Suppressor macrophage treated with lipopolysaccharide for 1 hour (primary cell): ENCODE results near the gene PRAC1.

Source experiments
- DNase-seq, 3 donors: peaks; one replicate each; pipeline ENCODE4 v3.0.0-alpha.2; 2020 to 2022

PRAC1 gene

DNA sequence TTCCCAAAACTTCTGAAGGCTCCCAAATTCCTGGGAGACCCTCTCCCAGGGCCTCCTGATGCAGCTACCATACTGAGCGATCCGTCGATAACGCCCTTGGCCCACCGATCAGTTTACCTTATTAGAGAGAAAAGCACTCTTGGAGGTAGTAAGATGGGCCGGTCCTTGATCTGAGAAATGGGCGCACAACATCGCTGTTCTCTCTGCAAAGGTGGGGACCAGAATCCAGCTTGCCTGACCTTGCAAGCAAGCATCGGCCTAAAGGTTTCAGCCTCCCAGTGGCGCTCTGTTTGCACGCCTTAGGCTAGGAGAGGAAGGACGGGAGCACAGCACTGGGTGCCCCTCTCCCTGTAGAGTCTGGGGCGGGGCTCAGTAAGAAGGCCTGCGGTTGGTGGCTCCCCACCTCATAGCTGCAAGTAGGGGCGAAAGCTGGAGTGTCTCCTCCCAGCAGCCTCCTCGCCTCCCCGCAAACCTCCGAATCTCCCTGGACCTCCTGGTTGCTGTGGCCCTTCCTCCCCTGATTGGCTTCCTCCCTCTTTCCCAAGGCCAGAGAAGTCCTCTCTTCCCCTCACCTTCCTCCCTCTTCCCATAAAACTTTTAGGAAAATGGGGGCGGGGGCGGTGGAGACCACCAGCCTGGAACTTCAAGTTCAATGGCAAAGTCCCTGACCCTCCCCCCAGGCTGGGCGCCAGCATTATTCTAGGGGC lies at the start of gene PRAC1:
Gene PRAC1 (minus strand): TSS at position 318 of the 707 bp plus-strand sequence. CDS start 126 bp downstream, at position 192.
- no peak for DNase-seq

DNA sequence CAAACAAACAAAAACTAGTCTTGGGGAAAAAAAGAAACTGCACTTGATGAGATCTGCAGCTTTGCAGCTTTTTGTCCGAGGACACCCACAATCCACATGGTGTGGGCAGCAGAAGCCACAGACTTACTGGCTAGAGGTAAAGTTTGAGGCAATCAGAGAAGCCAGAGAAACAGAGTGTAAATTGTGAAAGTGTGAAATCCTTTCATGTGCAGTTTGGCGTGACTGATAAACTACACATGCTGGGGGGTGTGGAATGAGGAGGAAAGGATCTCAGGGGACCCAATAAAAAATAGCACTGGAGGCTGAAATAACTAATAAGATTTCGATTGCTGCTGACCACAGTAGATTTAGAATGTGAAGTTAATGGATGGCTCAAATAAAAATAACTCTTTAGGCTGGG lies 48.6 kb upstream of the PRAC1 start:
- DNase-seq: no peak

DNA sequence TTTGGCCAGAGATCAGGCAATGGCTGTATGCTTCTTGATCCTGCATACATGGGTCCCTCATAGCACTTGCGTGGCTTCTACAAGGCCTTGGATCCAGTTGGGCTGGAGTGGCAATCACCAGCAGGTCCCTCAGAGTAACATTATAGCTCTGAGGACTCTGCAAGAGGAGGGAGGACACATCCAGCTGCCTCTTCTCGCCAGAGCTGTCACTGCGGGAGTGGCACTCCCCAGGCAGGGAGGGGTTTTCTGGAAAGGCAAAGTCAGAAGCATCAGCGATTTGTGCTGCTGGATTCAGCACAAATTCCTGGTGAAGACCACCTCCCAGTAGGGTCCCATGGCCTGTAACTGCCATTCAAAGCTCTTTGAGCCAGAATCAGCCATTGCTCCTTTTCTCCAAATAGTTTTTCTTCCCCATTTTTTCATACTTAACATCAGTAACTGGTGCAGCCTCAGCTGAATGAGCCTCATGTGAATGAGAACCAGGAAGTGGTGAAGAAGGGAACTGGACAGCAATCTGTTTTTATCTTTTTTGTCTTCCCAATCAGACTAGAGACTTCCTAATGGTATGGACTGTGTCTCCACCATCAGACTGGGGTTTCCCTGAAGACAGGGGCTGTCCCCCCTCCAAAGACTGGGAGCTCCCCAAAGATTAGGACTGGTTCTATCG lies 46.8 kb upstream of the PRAC1 start:
- peak; percentile 43 to 64 (median 64) for DNase-seq

DNA sequence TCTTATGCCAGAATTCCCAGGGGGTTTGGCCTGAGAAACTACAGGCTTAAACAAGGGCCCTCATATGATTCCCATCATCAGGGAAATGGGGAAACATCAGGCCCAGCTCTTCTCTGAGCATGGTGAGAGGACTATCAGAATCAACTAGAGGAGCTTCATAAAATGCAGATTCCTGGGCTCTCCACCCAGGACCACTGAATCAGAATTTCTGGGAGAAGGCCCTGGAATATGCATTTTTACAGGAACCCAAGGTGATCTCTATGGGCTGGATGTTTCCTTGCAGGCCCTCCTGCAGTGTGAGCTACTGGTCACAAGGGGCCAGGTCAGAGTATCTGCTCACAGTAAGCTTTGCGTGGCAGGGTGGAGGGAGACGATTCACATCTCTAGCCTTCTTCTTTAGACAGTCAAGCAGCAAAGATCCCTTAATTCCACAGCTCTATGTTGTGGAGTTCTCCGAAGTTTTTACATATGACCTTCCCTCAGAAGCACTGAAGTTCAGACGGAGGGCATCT lies 45.0 kb upstream of the PRAC1 start:
- DNase-seq: no peak

DNA sequence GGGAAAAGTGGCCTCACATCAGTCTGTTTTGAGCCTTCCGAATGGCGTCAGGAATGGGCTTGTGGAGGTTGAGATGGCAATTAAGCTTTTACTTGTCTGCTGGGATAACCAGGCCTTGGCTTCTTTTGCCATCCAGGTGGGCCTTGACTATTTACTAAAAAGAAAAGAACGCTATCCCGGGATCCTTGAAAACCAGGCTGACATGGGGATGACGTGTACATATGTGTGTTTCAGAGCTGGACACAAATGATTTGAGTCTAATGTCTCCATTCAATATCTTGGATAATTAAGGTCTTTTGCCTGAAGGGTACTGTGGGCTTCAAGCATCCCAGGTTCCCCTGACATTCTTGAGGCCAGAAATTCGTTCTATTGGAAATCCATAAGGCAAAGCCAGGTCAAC lies 38.8 kb upstream of the PRAC1 start:
- DNase-seq: no peak

DNA sequence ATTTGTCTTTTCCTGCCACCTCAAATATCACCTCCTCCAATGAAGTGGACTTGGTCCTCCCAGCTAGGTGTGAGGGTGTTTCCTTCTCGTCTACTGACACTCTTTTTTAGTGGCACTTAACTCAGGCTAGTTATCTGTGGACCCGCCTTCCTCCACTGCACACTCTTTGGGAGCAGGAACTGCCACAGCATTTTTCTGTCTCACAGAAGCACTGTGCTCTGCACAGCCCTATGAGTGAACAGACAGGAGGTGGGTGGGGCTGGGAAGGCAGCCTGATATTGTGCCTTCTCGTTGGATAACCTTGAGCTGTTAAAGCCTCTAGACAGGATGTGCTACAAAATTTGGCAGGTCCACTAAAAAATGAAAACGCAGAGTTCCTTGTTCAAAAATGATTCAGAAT lies 38.1 kb upstream of the PRAC1 start:
- no peak for DNase-seq

DNA sequence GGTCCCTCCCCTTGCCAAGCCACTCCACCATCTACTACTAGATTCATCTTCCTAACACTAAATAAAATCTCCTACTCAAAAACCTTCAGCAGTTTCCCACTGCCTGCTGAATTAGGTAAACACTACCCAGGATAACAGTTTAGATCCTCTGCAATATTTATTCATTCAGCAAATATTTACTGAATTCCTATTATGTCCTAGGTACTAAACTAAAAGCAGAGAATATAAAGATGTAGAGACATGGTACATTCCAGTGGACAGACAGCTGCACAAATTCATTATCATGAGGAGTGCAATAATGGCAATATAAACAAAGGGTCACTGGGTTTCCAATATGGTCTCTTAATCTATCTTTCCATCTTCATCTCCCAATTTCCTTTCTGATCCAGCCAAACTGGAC lies 37.0 kb upstream of the PRAC1 start:
- no peak for DNase-seq

DNA sequence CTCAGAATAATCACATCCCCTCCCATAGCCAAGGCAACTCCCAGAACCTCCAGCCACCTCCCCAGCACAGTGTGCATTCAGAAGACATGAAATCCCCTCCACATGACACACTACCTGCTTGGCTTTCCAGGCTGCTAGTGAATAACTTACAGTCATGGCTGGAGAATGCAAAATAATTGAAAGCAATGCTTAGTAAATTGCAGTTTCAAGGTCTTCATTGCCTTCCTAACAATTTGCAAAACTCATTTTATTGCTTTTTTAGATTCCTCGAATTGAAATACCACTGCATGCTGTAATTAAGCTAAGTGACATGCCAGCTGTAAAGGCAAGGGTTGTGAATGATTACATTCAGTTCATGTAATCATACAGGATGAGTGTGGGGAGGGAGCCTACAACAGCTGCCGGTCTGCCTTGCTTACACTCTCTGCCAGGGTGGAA lies 35.2 kb upstream of the PRAC1 start:
- no peak for DNase-seq

DNA sequence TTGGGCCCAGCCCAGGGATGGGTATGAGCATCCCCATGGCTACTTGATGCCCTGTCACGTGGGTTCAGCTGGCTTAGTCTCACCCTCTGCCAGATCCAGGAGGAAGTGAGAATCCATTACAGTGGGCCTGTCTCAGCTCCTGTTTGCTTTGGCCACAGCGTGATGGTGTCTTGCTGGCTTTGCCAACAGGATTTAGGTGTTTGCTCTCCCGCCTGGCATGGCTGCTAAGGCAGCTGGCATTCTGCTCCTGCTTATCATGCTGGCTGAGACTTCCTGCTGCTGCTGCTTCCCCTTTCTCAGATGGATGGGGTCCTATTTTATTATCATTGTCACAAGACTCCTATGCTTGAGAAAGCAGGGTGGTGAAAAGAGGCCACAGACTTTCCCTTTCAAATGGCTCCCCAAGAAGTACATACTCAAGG lies 34.5 kb upstream of the PRAC1 start:
- peak; percentile 58 to 65 (median 62) for DNase-seq

DNA sequence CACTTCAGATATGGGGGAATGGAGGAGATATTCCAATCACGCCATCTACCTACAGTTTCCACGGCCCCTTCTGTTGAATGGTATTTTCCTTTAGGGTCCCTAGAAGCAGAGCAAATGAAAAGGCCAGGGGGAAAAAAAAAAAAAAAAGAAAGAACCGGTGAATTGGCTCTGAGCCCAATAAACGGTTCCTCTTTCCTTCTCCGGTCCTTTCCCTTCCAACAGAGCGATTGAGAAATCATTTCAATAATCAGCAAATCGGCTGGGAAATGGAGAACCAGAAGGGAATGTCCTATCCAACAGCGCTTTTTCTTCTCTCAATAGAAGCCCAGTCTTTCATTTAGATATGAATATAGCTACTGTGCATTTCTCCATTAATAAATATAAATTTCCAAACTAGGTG lies 33.0 kb upstream of the PRAC1 start:
- peak; percentile 76 to 86 (median 86) for DNase-seq

DNA sequence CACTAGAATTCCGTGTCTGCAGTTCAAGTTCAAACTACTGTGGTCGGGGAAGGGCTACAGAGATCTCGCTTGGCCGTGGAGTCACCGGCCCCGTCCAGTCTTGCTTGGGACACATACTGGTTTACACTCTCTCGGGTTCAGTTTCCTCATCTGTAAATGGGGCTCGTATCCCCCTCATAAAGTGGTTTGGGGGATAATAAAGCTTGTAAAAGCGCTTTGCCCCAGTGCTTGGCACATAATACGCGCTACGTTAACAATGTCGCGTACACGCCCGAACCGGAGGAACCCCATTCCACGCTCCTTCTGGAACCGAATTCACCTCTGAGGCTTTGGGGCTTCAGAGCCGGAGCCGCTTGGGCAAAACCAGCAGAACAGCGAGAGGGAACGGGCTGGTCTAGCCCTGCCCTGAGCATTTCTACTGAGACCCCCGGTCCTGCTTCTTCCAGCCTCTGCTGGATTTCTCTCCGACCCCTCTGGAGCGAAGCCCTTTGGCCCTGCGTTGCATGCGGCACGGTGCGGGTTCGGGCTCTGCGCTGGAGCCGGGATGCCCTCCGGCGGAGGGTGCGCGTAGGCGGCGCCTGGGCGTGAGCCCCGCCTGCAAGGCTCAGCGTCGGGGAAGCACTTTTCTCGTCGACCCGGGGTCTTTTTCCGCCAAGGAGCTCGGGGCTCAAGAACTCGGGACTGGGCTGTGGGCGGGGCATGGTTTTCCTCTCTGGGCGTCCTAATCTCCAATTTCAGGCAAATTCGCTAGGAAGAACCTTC lies 32.4 kb upstream of the PRAC1 start:
- no peak for DNase-seq

DNA sequence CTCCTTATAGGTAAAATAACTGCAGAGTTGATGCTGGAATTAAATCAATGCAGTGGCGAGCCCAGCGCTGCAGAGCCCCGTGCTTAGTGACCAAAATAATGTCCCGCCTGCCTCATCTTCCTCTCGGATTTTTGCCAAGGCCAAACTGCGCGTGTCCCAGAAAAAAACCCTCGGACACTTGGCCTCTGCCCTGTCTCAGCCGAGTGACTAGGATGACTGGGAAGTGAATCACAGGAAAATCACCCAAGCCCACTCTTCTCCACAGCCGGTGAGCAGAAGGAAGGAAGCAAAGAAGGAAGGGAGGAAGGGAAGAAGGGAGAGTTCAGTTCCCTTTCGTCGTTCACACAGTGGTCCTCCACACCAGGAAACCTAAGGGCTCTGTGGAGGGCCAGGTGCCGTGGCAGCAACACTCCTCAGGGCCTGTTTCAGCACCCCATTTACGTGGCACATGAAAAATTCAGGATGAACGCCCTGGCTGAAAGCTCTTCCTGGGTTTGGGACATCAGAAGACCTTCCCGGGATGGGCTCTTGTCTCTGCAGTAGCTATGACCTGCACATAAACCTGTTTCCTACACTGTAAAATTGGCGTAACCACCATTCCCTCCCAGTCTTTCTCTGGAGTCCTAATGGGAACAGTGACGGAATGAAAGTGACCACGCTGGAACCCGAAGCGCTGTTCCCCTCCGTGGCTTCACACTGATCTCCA lies 31.6 kb upstream of the PRAC1 start:
- DNase-seq: peak; percentile 71 to 82 (median 75)

DNA sequence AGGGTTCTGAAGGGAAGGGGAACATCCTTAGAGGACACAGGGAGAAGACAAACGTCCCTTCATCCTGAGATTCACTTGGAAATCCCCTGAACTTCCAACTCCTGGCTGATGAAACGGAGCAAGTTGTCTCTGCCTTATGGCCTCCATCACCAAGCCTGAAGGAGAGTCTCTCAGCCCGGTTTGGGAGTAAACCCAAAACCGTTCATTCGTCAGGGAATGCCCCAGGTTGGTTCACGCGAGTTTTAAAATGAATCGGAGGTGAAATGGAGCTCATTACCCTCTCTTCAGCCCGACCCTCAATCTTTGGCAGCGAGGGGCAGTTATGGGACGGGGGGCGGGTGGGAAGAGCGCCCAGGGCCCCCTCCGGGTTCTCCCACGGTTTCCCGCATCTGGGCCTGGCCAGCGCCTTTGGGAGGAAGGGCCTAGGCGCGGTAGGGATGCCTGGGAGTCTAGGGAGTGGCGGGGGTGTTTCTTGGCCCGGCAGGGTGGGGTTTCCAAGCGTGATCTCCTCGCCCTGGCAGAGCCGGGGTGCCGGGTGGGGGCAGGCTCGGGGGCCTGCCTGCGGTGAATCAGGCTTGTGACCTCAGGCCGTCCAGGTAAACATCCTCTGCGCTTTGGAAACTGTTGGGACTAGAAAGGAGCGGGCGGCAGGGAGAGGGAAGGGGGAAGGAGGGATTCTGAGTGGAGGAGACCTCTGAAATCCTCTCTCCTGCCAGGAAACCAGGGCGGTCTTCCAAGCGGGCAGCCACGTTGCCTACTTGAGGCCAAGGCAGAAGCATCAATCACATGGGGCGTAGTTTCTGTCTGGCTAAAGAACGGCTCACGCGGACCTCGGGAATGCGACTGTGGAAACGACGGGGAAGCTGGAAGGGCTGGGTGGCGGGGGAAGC lies 30.3 kb upstream of the PRAC1 start:
- no peak for DNase-seq

DNA sequence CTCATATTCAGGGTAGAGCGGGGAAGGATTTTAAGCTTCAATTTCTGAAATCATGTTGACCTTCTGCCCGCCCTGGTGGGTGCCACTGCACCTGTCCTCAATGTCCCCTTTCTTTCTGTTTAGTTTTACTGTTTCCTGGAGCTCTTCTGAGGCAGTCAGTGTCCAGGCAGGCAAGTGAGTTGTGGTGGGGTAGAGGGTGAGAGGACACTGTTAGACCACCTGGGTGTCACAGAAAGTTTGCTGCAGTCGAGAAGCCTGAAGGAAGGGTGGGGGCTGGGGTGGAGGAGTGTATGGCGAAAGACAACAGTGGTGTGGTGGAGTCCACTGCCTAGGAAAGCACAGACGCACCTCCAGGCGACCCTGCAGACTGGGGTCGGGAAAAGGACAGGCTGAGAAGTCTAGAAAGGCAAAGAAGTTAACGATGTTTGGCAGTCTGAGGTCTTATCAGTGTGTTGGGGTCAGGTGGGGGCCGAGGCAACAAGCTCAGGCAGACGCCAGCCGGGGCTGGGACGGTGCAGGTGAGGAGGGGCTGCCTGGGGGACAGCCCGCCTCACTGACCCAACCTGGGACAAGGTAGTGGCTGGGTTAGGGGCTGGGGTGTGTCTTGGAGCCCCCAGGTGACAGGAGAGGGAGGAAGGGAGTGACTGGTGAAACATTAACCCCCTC lies 29.5 kb upstream of the PRAC1 start:
- no peak for DNase-seq

DNA sequence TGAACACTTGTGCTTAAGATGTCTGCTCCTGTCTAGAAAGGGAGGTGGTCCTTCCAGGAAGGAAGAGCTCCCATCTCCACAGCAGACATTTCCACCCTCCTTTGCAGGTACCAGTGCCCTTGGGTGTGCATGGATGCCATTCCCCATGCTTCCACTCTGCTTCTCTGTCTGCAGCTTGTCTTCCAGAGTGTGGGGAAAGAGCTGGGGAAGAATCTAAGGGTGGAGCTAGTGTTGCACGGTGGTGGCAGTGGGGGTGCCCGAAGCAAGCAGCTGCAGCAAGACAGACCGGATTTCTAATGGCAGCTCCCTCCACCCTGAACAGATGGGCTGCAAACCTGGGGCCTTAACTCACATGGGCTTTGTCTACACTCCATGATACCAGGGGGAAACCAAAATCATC lies 28.9 kb upstream of the PRAC1 start:
- DNase-seq: no peak

DNA sequence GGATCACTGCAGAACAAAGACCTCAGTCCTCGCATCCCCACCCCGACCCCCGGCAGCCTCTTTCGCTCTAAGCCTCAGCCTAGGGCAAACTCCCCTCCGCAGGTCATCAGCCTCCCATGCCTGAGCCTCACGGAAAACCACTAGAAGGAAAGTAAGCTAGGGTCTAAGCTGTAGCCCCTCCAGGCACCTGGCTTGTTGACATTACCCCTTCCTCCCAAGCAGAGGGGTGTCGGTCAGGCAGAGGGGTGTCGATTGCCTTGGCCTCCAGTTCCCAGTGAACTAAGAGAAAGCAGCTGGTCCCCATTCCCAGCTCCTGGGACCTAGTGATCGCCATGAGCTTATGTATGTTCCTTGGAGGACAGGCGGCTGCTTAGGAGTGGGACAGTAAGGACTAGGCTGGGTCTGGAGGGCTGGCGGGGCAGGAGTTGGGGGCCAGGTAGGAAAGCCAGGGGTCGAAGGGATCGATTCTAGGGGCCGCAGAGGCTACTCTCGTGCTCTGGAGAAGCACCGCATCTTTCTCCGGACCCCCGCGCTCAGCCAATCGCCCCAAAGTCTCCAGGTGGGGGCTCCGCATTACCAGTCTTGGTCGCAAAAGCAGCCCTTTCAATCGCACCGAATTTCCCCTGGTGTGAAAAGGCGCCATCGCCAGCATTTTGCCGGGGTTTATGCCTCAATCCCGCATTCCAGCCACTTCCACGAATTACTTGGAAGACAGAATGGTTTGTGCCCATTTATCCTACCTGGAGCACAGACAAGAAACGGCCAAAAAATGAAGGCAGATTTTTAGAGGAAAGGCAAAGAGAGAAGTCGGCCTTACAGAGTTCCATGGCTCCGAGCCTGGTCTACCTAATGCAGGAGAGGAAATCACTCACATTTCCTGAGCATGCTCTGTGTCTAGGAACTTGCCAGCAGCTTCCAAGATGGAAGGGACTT lies 27.6 kb upstream of the PRAC1 start:
- DNase-seq: no peak

DNA sequence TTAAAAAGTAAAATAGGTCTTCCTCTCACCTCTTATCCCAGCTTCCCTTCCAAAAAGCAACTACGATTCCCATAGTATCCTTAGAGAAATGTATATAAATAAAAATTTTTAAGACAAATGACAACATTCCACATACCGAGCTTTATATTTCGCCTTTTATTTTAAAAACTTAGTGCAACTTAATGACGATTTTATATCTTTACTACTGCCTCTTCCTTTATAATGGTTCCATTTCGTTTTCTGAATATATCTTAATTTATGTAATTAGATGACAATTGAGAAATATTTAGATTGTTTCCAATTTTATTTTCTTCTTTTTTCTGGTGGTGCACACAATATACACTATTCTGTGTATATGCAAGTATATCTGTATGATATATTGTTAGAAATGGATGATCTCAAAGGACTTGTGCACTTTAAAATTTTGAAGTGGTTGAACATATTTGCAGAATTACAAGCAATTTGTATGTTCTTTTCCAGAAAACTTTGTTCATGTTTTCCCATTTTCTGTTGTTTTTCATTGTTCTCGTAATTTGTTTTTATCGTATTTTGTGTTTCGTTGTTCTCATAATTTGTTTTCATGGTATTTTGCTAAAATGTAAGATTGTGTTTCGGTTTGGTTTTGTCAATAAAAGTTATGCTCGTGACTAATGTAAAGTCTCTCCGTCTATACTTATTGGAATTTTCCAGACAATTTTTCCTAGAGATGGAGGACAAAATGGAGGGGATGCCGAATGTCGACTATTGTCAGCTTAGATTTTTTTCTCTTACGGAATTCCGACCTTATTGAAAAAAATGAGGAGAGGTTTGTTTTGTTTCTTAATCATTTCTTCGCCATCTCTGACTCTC lies 26.6 kb upstream of the PRAC1 start:
- no peak for DNase-seq

DNA sequence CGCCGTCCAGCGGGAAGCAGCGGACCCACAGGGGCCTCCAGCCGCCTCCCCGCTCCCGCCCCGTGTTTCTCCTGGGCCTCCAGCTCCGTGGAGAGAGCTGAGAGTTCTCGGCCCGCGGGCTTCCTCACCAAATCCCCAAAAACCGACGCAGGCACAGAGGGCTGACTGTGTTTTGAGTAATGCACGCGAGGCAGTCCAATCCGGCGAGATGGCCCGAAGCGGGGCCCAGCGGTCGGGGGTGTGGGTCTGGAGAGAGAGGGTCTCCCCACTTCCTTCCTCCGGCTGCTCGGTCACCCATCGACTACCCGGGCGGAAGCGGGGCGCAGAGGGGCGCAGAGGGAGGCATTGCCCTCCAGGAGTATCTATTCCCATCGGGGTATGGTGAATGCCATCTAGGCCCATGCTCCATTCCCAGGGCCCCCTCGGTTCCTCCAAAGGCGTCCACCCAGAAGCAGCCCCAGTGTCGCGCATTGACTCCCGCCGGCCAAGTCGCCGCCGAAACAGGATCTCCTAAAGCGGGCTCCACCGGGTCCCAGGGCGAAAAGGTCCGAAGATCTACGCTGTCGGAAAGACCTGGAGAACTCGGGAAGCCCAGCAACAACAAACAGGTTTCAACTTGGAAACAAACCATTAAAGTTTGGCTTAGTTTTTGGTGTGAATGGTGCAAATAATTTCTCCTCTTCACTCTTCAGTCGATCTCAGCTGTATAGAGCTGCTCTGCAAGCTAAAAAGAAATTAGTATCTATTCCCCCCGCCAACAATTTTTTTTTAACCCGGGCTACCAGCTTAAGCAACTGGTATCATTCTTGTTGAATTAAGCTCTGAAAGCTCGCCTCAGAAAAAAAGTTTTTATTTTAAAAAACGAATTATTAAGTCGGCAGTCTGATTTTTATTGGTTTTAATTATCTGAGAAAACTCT lies 25.4 kb upstream of the PRAC1 start:
- DNase-seq: no peak
